ENCODE measurements around the gene HUNK.

HUNK gene

DNA sequence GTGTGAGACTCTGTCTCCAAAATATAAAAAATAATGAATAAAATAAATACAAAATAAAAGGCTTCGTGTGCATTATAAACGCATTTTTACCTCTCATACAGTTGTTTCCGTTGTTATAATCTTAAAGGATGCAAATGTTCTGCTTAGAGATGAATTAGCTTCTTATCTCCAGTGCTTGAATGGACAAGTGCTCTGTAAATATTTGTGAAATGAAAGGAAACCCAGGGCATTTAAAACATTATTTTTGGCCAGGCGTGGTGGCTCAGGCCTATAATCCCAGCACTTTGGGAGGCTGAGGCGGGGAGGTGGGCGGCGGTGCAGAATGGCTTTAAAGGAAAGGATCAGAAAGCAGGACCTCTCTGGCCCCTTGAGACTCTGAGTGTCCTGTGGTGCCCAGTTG is 94.5 kb downstream of the HUNK start:
- no peak for DNase-seq

DNA sequence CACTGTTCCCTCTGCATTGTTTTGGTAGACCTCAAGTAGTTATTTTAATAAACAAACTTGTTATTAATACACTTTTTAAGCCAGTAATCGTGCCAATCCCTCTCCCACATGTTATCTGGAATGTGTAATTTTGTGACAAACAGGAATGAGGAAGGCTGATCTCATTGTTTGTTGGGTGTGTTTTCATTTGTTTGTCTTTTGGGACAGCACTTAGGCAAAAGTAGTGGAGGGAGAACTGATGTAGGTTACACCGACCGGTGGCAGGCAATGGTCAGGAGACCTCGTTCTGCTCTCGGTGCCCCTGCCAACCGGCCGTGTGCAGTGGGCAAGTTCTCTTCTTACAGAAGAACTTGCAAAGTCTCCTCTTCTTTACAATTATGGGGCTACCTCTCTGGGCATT is 99.8 kb downstream of the HUNK start:
- DNase-seq, result no peak

DNA sequence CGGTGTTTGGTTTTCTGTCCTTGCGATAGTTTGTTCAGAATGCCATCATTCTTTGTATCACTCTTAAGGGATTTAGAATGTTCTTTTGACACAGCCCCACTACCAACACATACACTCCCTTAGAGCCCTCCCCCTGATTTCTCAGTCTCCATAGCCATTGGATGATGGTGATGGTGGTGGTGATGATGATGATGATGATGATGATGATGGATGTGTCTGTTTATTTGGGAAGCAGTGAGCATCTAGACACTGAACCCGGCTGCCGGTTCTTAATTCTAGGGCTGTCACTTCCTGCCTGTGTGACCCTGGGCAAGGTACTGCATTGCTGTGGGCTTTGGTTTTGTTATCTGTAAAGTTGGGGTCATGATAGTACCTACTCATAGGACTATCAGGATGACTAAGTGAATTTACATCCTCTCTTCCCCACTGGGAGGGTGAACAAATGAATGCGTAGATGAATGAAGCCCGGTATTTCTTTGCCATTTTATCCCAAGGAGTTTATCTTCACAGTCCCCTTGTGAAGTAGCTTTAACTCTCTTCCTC is 100.7 kb downstream of the HUNK start:
- no peak for DNase-seq

DNA sequence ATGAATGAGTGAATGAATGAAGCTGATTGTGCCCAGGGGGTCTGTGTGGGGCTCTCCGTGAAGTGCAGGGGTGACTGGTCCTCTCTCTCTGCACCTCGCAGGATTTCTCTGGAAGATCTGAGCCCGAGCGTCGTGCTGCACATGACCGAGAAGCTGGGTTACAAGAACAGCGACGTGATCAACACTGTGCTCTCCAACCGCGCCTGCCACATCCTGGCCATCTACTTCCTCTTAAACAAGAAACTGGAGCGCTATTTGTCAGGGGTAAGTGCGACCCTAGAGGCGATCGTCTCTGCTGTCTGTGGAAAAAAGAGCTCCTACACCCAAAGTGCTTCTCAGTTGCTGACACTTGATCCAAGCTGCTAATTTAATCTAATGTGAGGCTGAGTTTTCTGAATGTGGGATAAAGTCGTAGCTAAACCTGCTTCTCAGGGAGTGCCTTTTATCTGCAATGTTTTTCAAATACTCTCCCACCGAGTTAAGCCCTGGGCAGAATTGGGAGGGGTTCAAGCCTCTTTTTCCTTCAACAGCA is 101.7 kb downstream of the HUNK start:
- DNase-seq, result no peak

DNA sequence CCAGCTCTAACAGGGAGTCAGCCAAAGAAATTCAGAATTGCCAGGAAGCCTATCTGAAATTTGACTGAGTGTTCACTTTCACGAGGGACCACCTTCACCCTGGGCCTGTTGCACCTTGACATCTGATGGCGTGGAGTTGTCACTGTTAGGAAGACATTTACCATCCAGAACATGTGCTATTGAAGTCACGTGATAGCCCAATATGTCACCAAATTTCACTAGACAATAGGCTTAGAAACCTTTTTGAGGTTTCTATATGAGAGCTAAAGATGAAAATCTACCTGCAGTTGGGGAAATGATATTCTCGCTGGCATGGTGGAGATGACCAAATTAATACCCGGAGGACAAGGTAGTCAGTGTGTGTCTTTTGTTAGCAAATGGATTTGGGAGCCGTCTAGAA is 102.7 kb downstream of the HUNK start:
- no peak for DNase-seq

DNA sequence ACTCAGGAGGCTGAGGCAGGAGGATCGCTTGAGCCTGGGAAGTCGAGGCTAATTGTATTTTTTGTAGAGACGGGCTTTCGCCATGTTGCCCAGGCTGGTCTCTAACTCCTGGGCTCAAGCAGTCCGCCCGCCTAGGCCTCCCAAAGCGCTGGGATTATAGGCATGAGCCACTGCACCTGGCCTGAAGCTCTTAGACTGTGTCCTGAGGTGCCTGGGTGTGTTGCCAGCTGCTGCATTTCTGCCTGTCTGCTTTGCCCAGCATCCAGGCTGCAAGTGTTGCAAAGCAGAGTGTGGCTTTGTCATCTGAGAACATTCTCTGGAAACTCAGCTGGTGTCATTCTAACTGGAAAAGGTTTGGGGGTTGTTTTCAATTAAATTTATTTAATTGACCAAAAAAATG is 105.0 kb downstream of the HUNK start:
- DNase-seq, result no peak

DNA sequence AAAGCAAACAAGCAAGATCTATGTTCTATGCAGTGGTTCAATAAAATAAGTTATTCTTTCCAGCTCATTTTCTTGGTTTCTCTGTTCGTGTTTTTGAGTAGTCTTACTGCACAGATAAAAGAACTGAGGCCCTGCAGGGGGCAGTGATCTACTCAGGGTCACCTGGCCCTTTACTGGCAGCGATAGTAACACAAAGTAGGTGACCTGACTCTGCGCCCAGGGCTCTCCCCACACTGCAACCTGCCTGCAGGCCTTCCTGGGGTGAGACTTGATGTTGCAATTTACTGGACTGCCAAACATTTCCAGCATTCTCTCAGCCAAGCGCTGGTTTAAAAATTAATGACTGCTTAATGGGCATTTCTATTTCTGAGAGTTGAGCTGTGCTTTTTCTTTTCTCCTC is 110.3 kb downstream of the HUNK start:
- no peak for DNase-seq

DNA sequence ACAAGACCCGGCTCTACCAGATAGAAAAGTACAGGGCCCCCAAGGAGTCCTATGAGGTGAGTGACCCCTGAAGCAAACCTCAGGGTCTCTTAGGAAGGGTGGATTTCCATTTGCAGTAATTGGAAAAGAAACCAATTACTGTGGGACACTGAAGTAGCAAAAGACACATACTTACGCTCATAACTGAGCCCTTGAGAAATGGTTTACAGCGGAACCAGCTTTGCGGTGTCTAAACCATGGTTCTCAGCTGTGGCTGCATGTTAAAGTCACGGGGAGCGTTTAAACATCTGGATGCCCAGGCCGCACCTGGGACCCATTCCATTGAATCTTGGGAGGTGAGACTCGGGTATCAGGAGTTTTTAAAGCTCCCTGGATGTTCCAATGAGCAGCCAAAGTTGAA is 110.7 kb downstream of the HUNK start:
- DNase-seq, result no peak

DNA sequence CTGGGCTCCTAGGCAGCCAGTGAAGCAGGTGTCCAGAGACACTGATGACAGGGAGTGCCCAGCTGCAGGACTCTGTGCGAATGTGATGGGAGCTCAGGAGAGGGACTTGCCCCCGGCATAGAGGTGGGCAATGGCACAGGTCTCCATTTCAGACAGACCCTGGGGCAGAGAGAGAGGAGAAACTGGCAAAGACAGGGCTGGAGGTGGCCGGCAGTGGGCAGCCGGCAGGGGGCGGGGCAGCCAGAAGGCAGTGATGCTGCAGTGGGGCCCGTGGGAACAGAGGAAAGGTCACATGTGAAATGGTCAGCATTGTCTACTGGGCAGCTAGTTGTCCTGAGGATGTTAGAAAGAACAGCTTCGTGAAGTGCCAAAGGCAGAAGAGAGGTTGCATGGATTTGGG is 112.6 kb downstream of the HUNK start:
- DNase-seq, result no peak

DNA sequence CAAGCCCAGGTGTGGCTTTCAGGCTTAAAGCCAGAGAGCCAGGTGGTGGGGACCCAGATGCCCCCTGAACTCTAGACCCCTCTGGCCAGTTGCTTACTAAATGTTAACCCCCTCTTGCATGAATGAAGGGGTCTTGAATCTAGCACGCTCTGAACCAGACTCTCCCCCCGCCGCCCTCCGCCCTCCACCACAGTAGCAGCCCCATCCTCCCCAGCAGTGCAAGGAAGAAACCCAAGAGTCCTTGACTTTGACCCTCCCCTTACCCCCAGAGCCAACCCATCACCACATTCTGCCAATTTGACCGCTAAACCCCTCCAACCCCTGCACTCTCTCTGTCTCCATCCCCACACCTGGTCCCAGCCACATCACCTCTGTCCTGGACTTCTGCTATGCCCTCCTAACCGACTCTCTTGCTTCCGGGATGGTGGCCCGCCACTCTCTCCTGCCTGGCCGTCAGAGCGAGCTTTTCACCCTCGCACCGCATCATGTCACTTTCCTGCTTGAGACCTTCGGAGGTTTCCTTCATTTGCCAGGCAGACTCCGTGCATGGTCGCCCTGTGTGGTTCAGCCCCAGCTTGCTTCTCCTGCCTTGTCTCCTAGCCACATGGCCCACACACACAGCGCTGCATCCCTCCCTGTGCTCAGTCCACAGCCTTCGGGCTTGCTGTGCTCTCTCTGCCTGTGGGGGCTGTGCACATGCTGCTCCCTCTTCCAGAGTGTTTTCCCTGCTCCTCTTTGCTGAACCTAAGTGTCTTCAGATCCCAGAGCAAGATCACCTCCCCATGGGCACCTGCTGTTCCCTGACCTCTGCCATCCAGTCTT is 113.4 kb downstream of the HUNK start:
- DNase-seq, result no peak

DNA sequence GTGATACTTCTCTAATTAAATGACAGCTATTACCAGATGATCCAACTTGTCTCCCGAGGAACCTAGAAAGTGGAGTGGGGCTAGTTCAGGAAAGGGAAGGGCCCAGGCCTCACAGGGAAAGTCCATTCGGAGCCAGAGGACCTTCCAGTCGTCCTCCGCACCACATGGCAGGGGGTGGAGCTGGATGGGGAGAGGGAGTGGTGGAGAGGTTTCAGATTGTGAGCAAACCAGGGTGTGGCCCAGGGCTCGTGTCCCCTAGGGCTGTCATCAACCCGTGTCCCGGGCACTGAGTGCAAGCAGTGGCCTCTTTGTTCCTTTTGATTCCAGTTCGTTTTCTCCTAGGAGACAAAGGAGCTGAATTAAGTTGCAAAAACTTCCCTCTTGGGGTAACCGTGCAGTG is 114.9 kb downstream of the HUNK start:
- DNase-seq, result no peak

DNA sequence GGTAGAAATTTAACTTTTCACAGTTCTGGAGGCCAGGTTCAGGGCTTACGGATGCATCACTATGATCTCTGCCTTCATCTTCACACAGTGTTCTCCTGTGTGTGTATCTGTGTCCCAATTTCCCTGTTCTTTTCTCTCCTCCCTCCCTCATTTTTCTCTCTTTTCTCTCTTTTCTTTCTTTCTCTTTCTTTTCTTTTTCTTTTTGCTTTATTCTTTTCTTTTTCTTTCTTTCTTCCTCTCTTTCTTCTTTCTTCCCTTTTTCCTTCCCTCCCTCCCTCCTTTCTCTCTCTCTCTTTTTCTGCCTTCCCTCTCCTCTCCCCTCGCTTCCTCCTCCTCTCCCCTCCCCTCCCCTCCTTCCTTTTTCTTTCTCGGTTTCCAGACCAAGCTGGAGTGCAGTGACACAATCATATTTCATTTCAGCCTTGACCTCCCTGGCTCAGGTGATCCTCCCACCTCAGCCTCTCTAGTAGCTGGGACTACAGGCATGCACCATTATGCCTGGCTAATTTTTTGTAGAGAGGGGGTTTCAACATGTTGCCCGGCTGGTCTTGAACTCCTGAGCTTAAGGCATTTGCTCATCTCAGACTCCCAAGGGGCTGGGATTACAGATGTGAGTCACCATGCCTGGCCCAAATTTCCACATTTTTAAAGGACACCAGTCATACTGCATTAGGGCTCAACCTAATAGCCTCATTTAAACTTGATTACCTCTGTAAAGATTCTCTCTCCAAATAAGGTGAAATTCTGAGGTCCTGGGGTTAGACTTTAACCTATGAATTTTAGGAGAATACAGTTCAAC is 115.9 kb downstream of the HUNK start:
- no peak for DNase-seq

DNA sequence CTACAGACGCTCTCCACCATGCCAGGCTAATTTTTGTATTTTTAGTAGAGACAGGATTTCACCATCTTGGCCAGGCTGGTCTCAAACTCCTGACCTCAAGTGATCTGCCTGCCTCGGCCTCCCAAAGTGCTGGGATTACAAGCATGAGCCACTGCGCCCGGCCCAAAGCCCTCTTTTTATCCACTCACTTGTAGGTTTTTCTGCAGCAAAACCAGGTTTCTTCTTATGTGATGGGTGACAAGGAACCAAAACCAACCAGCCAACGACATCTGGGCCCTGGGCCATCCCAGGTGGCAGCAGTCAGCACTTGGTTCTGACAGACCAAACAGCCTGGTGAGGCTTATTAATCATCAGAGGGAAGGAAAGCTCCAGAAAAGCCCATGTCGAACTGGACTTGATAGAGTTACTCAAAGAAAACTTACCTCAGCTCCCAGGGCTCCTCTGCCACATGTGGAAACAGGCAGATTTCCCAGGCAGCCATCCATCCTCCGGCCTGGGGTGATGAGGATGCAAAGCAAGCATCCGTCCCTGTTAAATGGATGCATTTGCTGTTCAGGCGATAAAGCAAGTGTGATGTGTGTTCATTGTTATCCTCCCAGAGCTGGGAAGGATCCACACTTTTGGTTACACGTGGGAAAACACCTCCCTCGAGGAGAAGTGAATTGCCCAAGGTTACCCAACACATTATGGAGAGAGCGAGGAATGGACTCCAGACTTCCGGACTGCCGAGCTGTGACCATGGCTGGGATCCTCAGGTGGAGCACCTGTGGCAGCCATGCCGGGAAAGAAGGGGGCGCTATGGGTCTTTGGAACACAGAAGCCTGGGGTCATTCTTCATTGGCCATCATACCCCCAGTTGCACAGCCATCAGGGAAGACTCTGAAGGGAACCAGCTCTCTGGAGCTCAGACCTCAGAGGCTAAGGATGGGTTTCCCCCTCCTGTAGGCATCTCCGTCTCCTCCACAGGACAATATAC is 118.8 kb downstream of the HUNK start:
- DNase-seq, result no peak

DNA sequence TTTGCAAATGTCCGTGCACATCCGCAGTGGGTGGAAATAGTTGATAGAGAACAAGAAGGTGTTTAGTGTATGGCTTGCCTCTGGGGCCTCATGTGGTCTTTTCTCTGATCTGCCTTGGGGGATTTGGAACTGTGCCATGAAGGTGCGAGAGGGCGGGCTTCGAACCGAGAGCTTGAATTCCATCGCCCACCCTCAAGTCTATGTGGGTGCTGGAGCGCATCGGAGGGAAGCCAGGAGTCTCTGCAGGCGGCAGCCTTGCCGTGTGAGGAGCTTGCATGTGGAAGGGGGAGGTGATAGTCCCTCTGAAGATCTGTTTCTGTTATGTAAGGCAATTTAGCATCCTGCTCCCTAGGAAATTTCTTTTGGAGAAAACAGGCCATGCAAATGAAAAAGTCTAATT is 119.6 kb downstream of the HUNK start:
- DNase-seq, result no peak

DNA sequence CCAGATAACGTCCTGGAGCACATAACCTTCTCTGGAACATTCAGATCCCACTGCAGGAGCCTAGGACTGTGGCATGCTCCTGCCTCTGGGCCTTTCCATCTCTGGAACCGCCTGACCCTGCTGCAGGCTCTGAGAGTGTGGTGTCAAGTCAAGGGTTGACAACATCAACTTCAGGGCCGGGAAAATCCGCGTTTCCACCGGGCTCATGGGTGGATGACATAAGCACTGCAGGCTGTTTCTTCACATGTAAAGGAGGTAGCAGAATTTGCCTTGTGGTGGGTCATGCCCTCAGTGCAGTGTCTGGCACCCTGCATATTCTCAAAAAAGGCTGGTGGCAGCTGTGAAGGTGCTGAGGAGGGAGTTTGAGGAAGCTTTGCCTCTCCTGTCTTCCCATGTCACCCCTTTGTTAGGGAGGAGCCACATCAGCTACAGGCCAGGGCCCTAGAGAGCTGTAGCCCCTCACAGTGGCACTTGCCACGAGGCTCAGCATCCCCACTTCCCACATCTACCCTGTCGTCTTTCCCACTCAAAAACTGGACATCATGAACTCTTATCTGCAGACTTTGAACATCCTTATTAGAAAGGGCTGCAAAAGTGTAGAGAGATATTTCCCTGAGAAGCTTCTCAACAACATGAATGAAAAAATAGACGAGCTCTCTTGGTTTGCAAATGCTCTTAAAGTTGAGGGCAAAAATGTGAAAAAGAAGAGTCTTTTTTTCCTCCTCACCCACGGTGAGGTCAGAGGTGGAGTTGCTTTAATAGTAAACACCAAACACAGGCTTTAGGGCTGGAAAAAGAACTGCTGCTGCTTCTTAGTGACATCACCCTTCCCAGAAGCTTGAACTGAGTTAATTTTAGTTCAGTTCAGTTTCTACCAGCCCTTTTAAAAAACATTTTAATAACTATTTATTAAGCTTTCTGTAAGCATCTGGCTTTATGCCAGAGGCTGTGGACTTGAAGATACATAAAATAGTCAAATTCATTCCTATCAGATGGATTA is 121.3 kb downstream of the HUNK start:
- DNase-seq, result no peak

DNA sequence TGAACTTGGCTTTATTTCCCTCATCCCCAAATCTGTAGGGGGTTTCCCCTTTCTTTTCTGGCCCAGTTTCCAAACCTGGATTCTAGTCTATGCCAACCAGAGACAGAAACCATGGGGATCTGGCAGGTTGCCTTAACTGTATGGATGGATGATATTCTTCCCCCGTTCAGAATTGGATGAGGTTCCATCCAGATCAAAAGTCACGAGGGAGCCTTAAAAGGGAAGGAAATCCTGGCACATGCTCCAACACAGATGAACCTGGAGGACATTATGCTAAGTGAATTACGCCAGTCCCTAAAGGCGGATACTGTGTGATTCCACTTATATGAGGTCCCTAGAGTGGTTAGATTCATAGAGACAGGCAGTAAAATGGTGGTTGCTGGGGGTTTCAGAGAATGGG is 124.4 kb downstream of the HUNK start:
- DNase-seq, result no peak

DNA sequence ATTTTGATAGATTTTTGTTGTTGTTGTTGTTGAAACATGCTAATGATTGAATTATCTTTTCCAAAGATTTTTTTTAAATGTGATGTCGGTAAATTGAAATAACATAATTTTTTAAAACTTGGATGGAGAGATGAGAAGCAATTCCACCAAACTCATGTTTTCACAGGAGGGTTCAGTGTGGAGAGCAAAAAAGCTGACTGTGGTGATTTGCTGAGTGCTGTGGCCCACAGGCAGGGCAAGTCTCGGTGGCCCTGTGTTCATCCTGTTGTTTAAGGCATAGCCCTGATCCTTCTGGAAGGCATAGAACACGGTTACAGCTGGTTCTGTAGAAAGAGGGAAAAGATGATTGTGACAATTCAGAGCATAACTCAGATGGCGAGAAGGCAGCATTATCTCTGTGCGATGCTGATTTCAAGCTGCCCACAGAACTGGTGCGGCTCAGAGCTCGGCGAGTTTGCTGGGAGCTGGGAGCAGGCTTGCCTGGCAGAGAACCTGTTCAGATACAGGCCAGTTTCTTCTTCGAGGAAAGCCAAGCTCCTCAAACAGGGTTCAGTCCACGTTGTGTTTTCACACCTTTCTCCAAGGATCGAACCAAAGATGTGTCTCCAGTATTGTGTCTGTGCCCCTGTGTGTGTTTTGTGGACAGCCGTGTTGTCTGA is 127.1 kb downstream of the HUNK start:
- DNase-seq, result no peak

DNA sequence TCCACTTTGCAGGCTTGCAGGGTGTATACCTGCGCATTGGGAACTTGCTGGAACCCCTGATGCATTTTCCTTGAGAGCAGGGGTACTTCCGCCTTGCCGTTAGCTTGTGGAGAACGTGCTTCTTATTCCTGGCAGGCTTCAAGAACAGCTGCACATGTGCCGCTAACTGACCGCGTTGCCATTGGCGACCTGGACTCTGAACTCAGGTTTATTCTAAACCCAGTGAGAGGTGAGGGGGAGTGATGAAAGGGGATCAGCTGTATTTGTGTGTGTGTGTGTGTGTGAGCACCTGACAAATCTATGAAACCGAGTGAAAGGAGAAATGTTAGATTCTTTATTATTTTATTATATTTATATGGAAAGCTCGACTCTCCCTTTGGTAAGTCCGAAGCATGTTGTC is 128.6 kb downstream of the HUNK start:
- no peak for DNase-seq

DNA sequence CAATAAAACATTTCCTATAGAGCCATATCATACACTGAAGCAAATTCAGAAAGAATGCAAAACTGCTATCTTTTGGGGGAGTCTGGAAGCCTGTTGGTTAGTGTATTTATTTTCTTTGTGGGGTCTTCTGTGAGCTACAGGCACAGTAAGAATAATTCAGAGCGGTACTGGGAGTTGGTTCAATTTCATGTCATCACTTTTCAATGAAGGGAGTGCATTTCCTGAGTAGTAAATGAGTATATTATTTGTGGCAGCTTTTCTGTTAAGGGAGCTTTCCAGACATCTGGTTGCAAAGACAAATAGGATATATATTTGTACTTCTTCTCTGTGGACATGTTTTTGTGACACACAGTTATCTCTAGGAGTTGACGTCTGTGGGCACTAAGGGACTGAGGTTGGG is 130.6 kb downstream of the HUNK start:
- no peak for DNase-seq

DNA sequence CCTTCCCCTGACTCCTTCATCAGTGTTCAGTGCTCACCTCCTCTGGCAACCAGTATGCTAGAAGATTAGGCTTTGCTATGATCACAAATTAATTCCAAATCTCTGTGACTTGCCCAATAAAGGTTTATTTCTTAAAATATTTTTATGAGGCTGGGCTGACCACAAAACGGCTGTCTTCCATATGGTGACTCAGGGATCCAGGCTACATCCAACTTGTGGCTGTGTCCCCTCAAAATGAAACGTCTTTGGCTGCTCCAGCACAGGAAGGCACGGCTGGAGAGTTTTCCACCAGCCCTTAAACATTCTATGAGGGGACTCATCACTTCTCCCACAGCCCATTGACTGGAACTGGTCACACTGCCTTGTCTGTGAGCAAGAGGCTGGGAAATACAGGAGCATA is 131.5 kb downstream of the HUNK start:
- DNase-seq, result no peak

DNA sequence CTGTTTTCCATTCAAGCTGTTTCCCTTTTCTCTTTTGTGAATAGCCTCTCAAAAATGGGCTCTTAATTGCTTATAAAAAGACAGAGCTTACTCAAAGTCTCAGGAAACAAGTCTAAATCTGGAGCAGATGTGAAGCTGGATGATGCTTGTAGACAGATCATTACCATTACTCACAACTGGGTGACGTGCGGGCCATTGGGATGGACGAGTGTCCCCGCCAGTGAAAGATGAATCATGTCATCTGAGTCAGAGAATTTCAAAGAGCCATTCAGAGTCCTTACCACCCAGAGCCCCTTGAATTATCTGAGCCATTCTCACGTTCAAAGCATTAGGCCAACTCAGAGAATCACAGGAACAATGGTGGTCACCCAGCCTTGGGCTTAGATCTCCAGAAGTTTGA is 134.6 kb downstream of the HUNK start:
- DNase-seq, result no peak

Data from NCI-H748 treated with DMSO at 0.1 percent for 48 hours (cell line).